A549 (cell line): Measurements from ENCODE around the gene COG7. TPM values are rescaled to one million over a fixed set of nuclear protein-coding genes. Genes with fewer than 3 reads are reported as not detected.

Source experiments
- ATAC-seq, 2 experiments: fragments of 200-7000 bp in 1 of 2; fragments of >200 bp in 1 of 2; cut with Nextera tagmentation in 1 of 2; cut with Tn5 transposase in 1 of 2; 3 replicates each; pipeline versions ENCODE4 v1.8.0 to v1.9.1; 2018 to 2020; ENCODE audit warnings: mild to moderate bottlenecking in 1 of 2, moderate library complexity in 1 of 2
- CTCF ChIA-PET: fragments of 300-600 bp; sonication (Branson Sonifier 250); formaldehyde crosslinking; extraction: SDS; loops from one replicate; lab custom pipeline; 2021; ENCODE audit warnings: antibody characterized with exemption, inconsistent platforms; lab: Yijun Ruan, JAX
- POLR2A ChIA-PET: fragments of 350-600 bp; formaldehyde crosslinking; extraction: SDS; loops from one replicate; lab custom pipeline; 2021; ENCODE audit warnings: antibody characterized with exemption, inconsistent platforms; lab: Yijun Ruan, JAX
- DNase-seq, 2 experiments: peaks; one replicate each; pipeline versions ENCODE4 v3.0.0 to v3.0.0-alpha.2; 2011 to 2016; ENCODE audit warnings: low read depth in 1 of 2, low spot score in 1 of 2
- FAIRE-seq: peaks from 2 replicates; lab custom pipeline; 2011; peaks lifted over from hg19 to GRCh38; lab: Jason Lieb, UNC
- H3K27ac ChIP-seq, 2 experiments: fragments of >200 bp; sonication (Bioruptor Twin); formaldehyde crosslinking; 3 replicates each; pipeline ENCODE4 v1.5.1; 2016 to 2017
- H3K4me1 ChIP-seq: fragments of >200 bp; sonication (Bioruptor Twin); formaldehyde crosslinking; 3 replicates; pipeline ENCODE4 v1.6.1; 2016
- H3K4me2 ChIP-seq: fragments of >200 bp; sonication (Bioruptor Twin); formaldehyde crosslinking; 3 replicates; pipeline ENCODE4 v1.6.1; 2016
- H3K4me3 ChIP-seq: fragments of >200 bp; sonication (Bioruptor Twin); formaldehyde crosslinking; 3 replicates; pipeline ENCODE4 v1.5.1; 2016
- H3K9me3 ChIP-seq: fragments of >200 bp; sonication (Bioruptor Twin); formaldehyde crosslinking; 3 replicates; pipeline ENCODE4 v1.6.1; 2016
- ATOH8 ChIP-seq: fragments of 250-450 bp; sonication (Bioruptor Pico); IDR thresholded peaks from 2 replicates; pipeline ENCODE4 v1.5.0; 2020; ENCODE audit warnings: low read depth, mild to moderate bottlenecking, moderate library complexity
- CBX2 ChIP-seq: fragments of 200-600 bp; sonication (generic); IDR thresholded peaks from 2 replicates; pipeline ENCODE4 v1.6.1; 2016; ENCODE audit warnings: low read depth, mild to moderate bottlenecking, borderline replicate concordance
- CTCF ChIP-seq: fragments of >200 bp; sonication (Bioruptor Twin); formaldehyde crosslinking; IDR thresholded peaks from 3 replicates; pipeline ENCODE4 v1.5.1; 2016
- EHMT2 ChIP-seq: fragments of 200-600 bp; sonication (generic); IDR thresholded peaks from 2 replicates; pipeline ENCODE4 v1.6.1; 2016; ENCODE audit warnings: antibody characterized with exemption, low read depth, mild to moderate bottlenecking, moderate library complexity
- ELK1 ChIP-seq: fragments of 150-350 bp; IDR thresholded peaks from 2 replicates; pipeline ENCODE4 v1.6.1; 2014; ENCODE audit warnings: low read depth, mild to moderate bottlenecking, low read length
- FOSB ChIP-seq: fragments of 250-450 bp; sonication (Bioruptor Pico); IDR thresholded peaks from 2 replicates; pipeline ENCODE4 v1.5.0; 2020; ENCODE audit warnings: mild to moderate bottlenecking, moderate library complexity
- FOSL2 ChIP-seq, 2 experiments: fragments of 450-650 bp in 1 of 2; fragments of >200 bp in 1 of 2; sonication (Bioruptor Twin) in 1 of 2; formaldehyde crosslinking; IDR thresholded peaks; 2 replicates each; pipeline versions ENCODE4 v1.5.0 to v1.6.1; 2016 to 2020; ENCODE audit warnings: mild to moderate bottlenecking in 1 of 2, moderate library complexity in 1 of 2
- FOXS1 ChIP-seq: fragments of 250-450 bp; sonication (Bioruptor Pico); IDR thresholded peaks from 2 replicates; pipeline ENCODE4 v1.5.0; 2020; ENCODE audit warnings: mild to moderate bottlenecking, moderate library complexity
- GATA3 ChIP-seq: IDR thresholded peaks from 2 replicates; pipeline ENCODE4 v1.6.1; 2012; ENCODE audit warnings: borderline replicate concordance
- HOXA7 ChIP-seq: fragments of 250-450 bp; sonication (Bioruptor Pico); IDR thresholded peaks from 2 replicates; pipeline ENCODE4 v1.5.0; 2020; ENCODE audit warnings: mild to moderate bottlenecking, moderate library complexity
- HOXB13 ChIP-seq: fragments of 250-450 bp; sonication (Bioruptor Pico); IDR thresholded peaks from 2 replicates; pipeline ENCODE4 v1.5.0; 2020; ENCODE audit warnings: low read depth, mild to moderate bottlenecking, moderate library complexity
- KDM5A ChIP-seq: fragments of 200-600 bp; sonication (generic); IDR thresholded peaks from 2 replicates; pipeline ENCODE4 v1.6.1; 2016; ENCODE audit warnings: antibody characterized with exemption, mild to moderate bottlenecking
- MAFK ChIP-seq: fragments of 450-650 bp; IDR thresholded peaks from 2 replicates; pipeline ENCODE4 v1.6.1; 2014; ENCODE audit not compliant: partially characterized antibody
- MAZ ChIP-seq: fragments of 150-350 bp; IDR thresholded peaks from 2 replicates; pipeline ENCODE4 v1.6.1; 2014; ENCODE audit warnings: antibody characterized with exemption, low read depth, low read length, borderline replicate concordance
- NFE2L2 ChIP-seq: fragments of 150-350 bp; conservative IDR thresholded peaks from 2 replicates; pipeline ENCODE4 v1.6.1; 2014; ENCODE audit warnings: low read length
- NR3C1 ChIP-seq: fragments of >200 bp; sonication (Bioruptor Twin); formaldehyde crosslinking; IDR thresholded peaks from 3 replicates; pipeline ENCODE4 v1.6.1; 2017
- POLR2A ChIP-seq: IDR thresholded peaks from 2 replicates; pipeline ENCODE4 v1.6.1; 2012; ENCODE audit warnings: mild to moderate bottlenecking, low read length
- POLR2AphosphoS2 ChIP-seq: conservative IDR thresholded peaks from 2 replicates; pipeline ENCODE4 v1.6.1; 2012; ENCODE audit warnings: low read length, improper control_type of control experiment, inconsistent platforms
- RAD21 ChIP-seq, 2 experiments: fragments of >200 bp in 1 of 2; sonication (Bioruptor Twin) in 1 of 2; formaldehyde crosslinking in 1 of 2; IDR thresholded peaks in 1 of 2; conservative IDR thresholded peaks in 1 of 2; 2 replicates in 1 of 2; 3 replicates in 1 of 2; pipeline ENCODE4 v1.6.1; 2012 to 2018; ENCODE audit warnings: inconsistent platforms in 1 of 2
- SMC3 ChIP-seq: fragments of >200 bp; sonication (Bioruptor Twin); formaldehyde crosslinking; IDR thresholded peaks from 3 replicates; pipeline ENCODE4 v1.6.1; 2018; ENCODE audit warnings: inconsistent platforms
- ZC3H11A ChIP-seq: fragments of 450-650 bp; IDR thresholded peaks from 2 replicates; pipeline ENCODE4 v1.6.1; 2014; ENCODE audit warnings: antibody characterized with exemption, mild to moderate bottlenecking
- ZNF302 ChIP-seq: fragments of 250-450 bp; sonication (Bioruptor Pico); IDR thresholded peaks from 2 replicates; pipeline ENCODE4 v1.9.0; 2021; ENCODE audit warnings: inconsistent platforms, mild to moderate bottlenecking, moderate library complexity
- WGBS: methylation state at CpG from one replicate; pipeline ENCODE4 v1.1.6; 2017; ENCODE audit errors: missing lambda C conversion rate; 5-methylcytosine and 5-hydroxymethylcytosine counted together
- polyA plus RNA-seq, 4 experiments: library from polyadenylated mRNA; depleted of rRNA in 3 of 4; stranded (reverse); fragments of >200 nt; fragmentation: RNase III in 1 of 4; extraction: RNeasy Plus Mini Kit Qiagen cat#74134 plus additional on column Dnase treatment in 1 of 4; gene quantifications; 2 replicates in 3 of 4; 3 replicates in 1 of 4; pipeline ENCODE4 v1.2.3, GENCODE V29; 2011 to 2017

The COG7 gene
- polyA plus RNA-seq, 2 of the 4 experiments (the other 2 are of a cell fraction): 11.3 to 18.5 TPM

GRCh38 chr16:23434380-23434779 is 18.6 kb downstream of the COG7 start:
- DNase-seq (peak; percentile 33 to 82), ATAC-seq (peak; percentile 55 to 77; a peak in 4 of 6 replicates), FAIRE-seq (no peak)
- ChIA-PET POLR2A (no interaction called here), CTCF (interaction anchor here (0.6 to 8.4 kb wide), 89 partner anchors 10 to 1831 kb away, joined by 3 to 336 read pairs (median 5); partner anchors contain the start of genes COG7, EARS2, SCNN1G and UBFD1)
- 2% methylated on average over 6 of the region's 6 CpGs for WGBS
- Histone ChIP-seq H3K4me1 (no peaks in the 10 kb centered on the region), H3K27ac (peak overlapping the region in 1 of 2 experiments; percentile 30; a peak in 1 of 6 replicates), H3K9me3 (no peaks in the 10 kb centered on the region), H3K4me2 (no peak overlapping the region), H3K4me3 (no peak overlapping the region)
- TF ChIP-seq CBX2 (no peak), EHMT2 (no peak), SMC3 (peak; percentile 77), FOSL2 (IDR thresholded peaks at IDR 0.05) (no peak), FOSL2 (CRISPR knock-in tag; IDR thresholded peaks at IDR 0.05) (no peak), ELK1 (no peak), CTCF (peak; percentile 92), ATOH8 (CRISPR knock-in tag) (no peak), MAFK (no peak), RAD21 (conservative IDR thresholded peaks at IDR 0.05 in 1 of 2, IDR thresholded peaks at IDR 0.05 in 1 of 2) (peak; percentile 93 to 96), GATA3 (no peak), KDM5A (no peak), ZC3H11A (no peak)

DNA sequence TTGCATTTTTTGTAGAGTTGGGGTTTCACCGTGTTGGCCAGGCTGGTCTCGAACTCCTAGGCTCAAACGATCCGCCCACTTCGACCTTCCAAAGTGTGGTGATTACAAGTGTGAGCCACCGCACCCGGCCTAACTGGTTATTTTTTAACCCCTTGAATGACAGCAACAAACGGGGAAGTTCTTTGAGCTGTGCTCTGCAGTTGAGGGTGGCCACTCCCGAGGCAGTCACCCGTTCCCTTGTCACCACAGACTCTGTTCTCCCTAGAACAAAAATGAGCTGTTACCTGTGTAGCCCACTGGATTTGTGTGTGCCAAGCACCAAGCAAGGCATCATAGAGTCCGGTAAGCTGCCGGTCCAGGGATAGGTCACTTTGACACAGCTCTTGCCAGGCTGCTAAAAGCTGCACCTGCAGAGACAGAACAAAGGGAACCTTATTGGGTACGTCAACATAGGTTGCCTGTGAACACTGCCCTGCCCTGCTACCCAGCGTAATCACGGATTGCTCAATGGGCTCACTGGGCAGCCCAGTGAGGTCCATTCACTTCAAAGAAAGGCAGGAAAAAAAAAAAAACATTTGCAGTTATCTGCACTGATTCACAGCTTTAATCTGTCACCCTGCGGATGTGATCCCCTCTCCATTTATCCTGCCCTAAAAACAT is 19.6 kb downstream of the COG7 start:
- H3K4me2 ChIP-seq: no peak overlapping the region
- CTCF ChIA-PET: interaction anchor here (0.6 to 8.4 kb wide), 63 partner anchors 9 to 1830 kb away, joined by 3 to 336 read pairs (median 5); partner anchors contain the start of genes COG7 and SCNN1G
- H3K4me1 ChIP-seq: no peaks in the 10 kb centered on the region
- FAIRE-seq (no peak), ATAC-seq (no peak), DNase-seq (no peak)
- WGBS: 84% methylated on average over 16 of the region's 16 CpGs
- POLR2A ChIA-PET: no interaction called here
- H3K4me3 ChIP-seq: no peak overlapping the region
- H3K27ac ChIP-seq: peak overlapping the region in 1 of 2 experiments; percentile 30; a peak in 1 of 6 replicates
- no peak for TF ChIP-seq ZC3H11A
- no peak for TF ChIP-seq NFE2L2
- no peak for TF ChIP-seq FOSB (CRISPR knock-in tag)
- TF ChIP-seq KDM5A: no peak
- TF ChIP-seq HOXA7 (CRISPR knock-in tag): no peak
- no peak for TF ChIP-seq FOXS1 (CRISPR knock-in tag)
- TF ChIP-seq RAD21 (conservative IDR thresholded peaks at IDR 0.05 in 1 of 2, IDR thresholded peaks at IDR 0.05 in 1 of 2): no peak
- no peak for TF ChIP-seq ZNF302 (CRISPR knock-in tag)
- no peak for TF ChIP-seq NR3C1
- no peak for TF ChIP-seq MAZ
- TF ChIP-seq HOXB13 (CRISPR knock-in tag): no peak
- TF ChIP-seq POLR2A: no peak
- TF ChIP-seq CTCF: no peak
- no peak for TF ChIP-seq POLR2AphosphoS2
- no peaks in the 10 kb centered on the region for H3K9me3 ChIP-seq
